NCI-H2196 treated with DMSO at 0.1 percent for 48 hours (cell line): ENCODE data around the gene GSC2.
A peak's percentile ranks its signal among the peaks of the same experiment; 100 is the strongest.

Experiments
- DNase-seq: peaks from one replicate; lab custom pipeline; 2025; ENCODE audit not compliant: unreplicated experiment; lab: John Stamatoyannopoulos, UW

The GSC2 gene

GRCh38 chr22:19134176-19134831 is 15.8 kb downstream of the GSC2 start:
- DNase-seq: no peak

DNA sequence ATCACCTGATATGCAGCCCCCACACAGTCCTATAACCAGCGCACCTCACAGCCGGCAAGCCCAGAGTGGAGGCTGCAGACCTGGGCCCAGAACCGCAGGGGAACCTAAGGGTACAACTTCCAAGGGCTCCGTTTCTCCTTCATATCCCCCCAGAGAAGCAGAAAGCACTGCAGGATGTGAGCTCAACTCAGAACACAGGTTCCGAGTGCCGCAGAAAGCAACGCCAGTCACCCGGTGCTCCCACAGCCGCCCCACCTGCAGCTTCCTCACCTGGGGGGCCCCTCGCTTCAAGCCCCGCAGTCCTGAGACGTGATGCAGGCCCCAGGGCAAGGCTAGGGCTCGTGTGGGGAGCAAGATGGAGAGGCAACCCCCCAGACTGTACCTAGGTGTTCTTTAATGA is 16.5 kb downstream of the GSC2 start:
- no peak for DNase-seq

DNA sequence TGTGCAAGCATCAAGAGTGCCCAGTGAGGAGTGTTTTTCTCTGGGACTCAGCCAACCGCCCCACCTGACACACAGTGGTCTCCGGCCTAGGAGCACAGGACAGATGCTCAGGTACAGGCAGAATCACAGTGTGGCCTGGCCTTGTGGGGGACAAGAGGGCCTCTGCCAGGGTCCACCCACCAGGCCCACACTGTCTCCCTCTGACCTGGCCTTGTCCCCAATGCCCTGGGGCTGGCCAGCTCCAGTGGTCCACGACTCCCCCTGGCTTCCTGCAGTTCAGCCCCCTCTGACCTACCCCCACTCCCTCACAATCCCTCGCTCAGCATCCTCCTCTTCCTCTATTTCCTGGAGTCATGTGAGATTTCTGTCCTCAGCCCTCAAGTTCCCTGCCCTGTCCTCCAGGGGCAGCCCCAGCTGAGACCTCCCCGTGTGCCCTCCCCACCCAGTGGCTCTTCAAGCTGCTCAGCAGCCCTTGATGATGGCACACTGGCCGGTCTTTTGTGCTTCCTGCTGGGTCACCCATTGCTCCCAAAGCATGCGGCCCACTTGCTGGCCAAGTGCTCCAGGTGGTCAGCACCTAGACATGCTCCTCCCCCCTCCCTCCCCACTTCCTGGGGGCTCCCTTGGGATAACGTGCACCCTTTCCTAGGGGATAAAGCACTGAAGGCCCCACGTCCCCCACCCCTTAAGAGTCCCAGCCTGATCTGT is 17.2 kb downstream of the GSC2 start:
- DNase-seq: no peak

DNA sequence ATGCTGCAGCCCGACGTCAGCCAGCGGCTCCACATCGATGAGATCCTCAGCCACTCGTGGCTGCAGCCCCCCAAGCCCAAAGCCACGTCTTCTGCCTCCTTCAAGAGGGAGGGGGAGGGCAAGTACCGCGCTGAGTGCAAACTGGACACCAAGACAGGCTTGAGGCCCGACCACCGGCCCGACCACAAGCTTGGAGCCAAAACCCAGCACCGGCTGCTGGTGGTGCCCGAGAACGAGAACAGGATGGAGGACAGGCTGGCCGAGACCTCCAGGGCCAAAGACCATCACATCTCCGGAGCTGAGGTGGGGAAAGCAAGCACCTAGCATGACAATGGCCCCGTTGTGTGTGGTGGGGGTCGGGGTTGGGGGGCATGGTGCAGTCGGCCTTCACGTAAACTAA is 17.9 kb downstream of the GSC2 start:
- no peak for DNase-seq

DNA sequence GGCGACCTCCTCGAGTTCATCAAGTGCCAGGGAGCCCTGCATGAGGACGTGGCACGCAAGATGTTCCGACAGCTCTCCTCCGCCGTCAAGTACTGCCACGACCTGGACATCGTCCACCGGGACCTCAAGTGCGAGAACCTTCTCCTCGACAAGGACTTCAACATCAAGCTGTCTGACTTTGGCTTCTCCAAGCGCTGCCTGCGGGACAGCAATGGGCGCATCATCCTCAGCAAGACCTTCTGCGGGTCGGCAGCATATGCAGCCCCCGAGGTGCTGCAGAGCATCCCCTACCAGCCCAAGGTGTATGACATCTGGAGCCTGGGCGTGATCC is 18.4 kb downstream of the GSC2 start:
- DNase-seq: no peak

DNA sequence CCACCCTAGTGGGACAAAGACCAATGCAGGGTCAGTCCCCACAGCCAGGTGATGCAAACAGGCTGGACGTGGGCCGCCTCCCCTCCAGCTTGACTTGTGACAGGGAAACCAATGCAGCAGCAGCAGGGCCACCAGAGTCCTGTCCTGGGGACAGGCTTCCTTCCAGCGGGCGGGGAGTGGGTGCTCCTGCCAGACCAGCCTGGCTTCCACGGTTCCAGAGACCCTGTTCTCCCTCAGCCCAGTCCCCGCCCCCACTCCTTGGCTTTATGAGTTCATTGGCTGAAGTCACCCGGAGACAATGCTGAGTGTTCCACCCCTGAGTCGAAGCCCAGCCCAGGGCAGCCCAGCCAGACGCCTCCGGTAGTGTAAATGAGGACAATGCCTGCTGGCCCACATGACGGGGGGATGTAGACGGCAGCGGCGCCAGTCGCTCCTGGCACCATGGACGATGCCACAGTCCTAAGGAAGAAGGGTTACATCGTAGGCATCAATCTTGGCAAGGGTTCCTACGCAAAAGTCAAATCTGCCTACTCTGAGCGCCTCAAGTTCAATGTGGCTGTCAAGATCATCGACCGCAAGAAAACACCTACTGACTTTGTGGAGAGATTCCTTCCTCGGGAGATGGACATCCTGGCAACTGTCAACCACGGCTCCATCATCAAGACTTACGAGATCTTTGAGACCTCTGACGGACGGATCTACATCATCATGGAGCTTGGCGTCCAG is 19.0 kb downstream of the GSC2 start, which contains the start of gene TSSK2:
Gene TSSK2, plus strand, starts transcription at position 350 of the 726 bp plus-strand sequence. Its CDS starts 92 bp downstream, at position 442.
- no peak for DNase-seq

- no peak for DNase-seq
These were observed 20.2 kb downstream of the GSC2 start for GRCh38 chr22:19129871-19130270.

DNA sequence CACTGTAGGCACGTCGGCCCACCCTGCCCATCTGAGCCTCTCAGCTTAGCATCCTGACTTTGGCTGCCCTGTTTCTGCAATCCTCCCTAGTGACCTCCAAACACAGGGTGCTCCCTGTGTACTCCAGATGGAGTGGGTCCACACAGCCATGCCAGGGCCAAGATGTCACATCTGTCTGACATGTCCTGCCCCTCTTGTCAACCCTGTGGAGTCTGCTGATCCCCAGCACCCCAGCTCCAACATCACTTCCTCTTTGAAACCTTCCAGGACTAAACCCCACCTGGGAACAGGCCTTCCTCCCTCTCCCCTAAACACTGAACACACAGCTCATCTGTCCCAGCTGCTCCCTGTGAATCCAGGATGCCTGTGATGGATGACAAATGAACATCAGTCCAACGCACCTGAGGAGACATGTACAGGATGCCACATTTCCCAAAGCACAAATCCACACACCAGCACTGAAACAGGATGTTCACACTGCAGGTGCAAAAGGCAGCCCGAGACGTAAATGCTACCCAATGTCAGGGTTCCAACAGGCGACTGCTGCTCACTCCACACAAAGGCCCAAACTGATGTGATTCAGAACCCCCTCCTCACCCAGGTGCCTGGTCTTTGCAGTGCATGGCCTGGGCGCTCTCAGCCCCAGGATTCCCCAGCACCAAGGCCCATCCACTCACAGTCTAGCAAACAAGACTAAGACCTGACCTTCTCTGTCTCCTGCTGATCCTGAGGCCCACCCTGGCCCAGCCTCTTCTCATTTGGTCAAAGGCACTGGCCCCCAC is 21.0 kb downstream of the GSC2 start:
- no peak for DNase-seq

DNA sequence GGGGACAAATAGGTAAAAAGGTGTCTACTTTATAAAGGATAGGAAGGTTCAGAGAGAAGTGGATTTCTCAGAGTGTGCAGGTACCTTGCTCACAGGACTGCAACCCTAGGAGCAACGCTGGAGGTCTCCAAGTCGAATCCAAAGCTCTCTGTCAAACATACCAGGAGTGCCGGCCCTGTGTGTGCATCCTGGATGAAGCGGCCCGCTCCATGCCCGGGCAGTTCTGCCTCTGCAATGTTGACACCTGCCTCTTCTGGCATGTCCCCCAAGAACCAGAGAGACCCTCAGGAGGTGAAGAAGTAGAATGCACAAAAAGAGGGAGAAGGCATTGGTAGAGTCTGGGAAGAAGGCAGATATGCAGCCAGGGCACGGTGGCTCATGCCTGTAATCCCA is 22.1 kb downstream of the GSC2 start:
- DNase-seq: no peak

DNA sequence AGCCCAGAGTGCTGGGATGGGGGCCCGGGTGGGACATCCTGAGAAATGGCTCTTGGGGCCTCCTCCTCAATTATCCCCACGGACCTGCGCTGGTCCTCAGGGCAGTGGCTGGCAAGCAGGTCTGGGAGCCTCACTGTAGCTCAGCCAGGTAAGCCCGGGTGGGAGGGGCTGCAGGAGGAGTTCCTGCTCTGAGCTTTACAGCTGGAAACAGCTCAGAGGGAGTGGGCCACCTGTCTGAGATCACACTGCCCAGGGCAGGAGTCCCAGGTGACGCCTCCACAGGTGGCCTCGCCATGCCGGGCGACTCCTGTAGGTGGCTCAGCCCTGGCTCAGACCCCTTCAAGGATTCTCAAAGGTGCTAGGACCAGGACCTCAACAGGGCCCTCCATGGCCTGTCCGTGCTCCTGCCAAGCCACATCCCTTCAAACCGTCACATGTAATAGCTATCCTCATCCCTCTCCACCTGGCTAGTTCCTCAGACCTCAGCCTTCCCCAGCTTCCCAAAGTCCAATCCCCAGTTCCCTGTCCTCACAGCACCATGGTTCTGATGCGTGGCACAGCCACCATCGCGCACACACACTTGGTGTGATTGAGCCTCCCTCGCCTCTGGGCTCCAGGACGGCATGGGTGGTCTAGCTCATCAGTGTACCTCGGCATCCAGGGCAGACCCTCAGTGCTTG is 22.6 kb downstream of the GSC2 start:
- no peak for DNase-seq

- DNase-seq: no peak
These were observed 23.5 kb downstream of the GSC2 start for GRCh38 chr22:19126309-19127273.

GRCh38 chr22:19125474-19126308 is 24.4 kb downstream of the GSC2 start:
- no peak for DNase-seq

- DNase-seq: no peak
These were observed 25.1 kb downstream of the GSC2 start for GRCh38 chr22:19125011-19125410.

- no peak for DNase-seq
These were observed 25.7 kb downstream of the GSC2 start for GRCh38 chr22:19124377-19124776.

DNA sequence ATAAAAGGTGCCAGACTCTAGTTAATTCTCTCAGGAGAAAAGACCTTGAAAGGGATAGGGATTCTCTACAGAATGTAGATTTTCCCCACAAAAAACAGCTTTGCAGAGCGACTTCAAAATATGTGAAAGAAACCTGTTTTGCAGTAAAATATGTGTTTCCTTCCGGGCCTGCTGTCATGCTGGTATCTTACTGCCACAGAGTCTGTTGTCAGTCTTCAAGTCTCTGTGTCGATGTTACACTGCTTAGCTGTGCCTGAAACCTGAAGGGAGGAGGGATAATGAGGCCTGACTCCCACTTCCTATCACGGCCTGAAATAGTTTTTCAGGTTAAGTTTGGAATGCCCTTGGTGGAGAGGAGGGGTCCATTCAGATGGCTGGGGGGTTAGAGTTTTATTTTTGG is 26.2 kb downstream of the GSC2 start:
- no peak for DNase-seq

GRCh38 chr22:19122752-19123492 is 27.2 kb downstream of the GSC2 start:
- no peak for DNase-seq

- DNase-seq: peak; percentile 90
These were observed 27.8 kb downstream of the GSC2 start, which contains the start of gene DGCR2 for GRCh38 chr22:19122143-19122751. Gene DGCR2 (minus strand): TSS chr22:19122412. CDS start chr22:19122206, 206 bp downstream.
